Breast epithelium (tissue), 4 donors: ENCODE measurements around the gene RNF112. TPM values are rescaled to one million over a fixed set of nuclear protein-coding genes. Genes with fewer than 3 reads are reported as not detected.

Experiments
- DNase-seq, 2 donors: peaks; one replicate each; pipeline ENCODE4 v3.0.0-alpha.2; 2019; ENCODE audit warnings: low spot score in 2 of 2
- H3K27ac ChIP-seq, 2 donors: fragments of 200-600 bp; sonication (generic) in 1 of 2; one replicate each; pipeline ENCODE4 v1.5.1; 2016 to 2019; ENCODE audit warnings: mild to moderate bottlenecking in 1 of 2
- H3K27me3 ChIP-seq, 2 donors: fragments of 200-600 bp; sonication (generic) in 1 of 2; one replicate each; pipeline versions ENCODE4 v1.5.1 to v1.6.0; 2017 to 2019; ENCODE audit warnings: control low read depth in 1 of 2, mild to moderate bottlenecking in 1 of 2
- H3K36me3 ChIP-seq: fragments of 200-600 bp; one replicate; pipeline ENCODE4 v1.5.1; 2019
- H3K4me1 ChIP-seq, 2 donors: fragments of 200-600 bp; sonication (generic); one replicate each; pipeline ENCODE4 v1.5.1; 2016 to 2019; ENCODE audit warnings: control low read depth in 1 of 2
- H3K4me3 ChIP-seq, 3 donors: fragments of 200-600 bp; sonication (generic); 1 replicate in 2 of 3; 2 replicates in 1 of 3; pipeline ENCODE4 v1.5.1; 2016 to 2019; ENCODE audit warnings: mild to moderate bottlenecking in 3 of 3, moderate library complexity in 2 of 3
- H3K9me3 ChIP-seq, 2 donors: fragments of 200-600 bp; sonication (generic) in 1 of 2; one replicate each; pipeline ENCODE4 v1.5.1; 2016 to 2019; ENCODE audit warnings: control low read depth in 1 of 2
- CTCF ChIP-seq, 3 donors: fragments of 450-650 bp; IDR thresholded peaks; one replicate each; pipeline ENCODE4 v1.5.1; 2016 to 2017; ENCODE audit warnings: antibody characterized with exemption in 3 of 3, mild to moderate bottlenecking in 3 of 3, moderate library complexity in 3 of 3
- POLR2A ChIP-seq: fragments of 450-650 bp; IDR thresholded peaks from one replicate; pipeline ENCODE4 v1.6.1; 2016; ENCODE audit warnings: antibody characterized with exemption, mild to moderate bottlenecking, moderate library complexity
- POLR2AphosphoS5 ChIP-seq, 3 donors: sonication (generic); formaldehyde crosslinking; IDR thresholded peaks; one replicate each; pipeline ENCODE4 v1.6.1; 2017; ENCODE audit warnings: antibody characterized with exemption in 3 of 3
- intact Hi-C: fragments of 100-400 bp; cut with DNase I; formaldehyde crosslinking; loops from one replicate; pipeline ENCODE4 v1.15.1; 2023; ENCODE audit warnings: low total_unique reads
- total RNA-seq, 3 donors: library from RNA; depleted of rRNA; stranded (reverse); fragments of >200 nt; gene quantifications; one replicate each; pipeline ENCODE4 v1.1.0, GENCODE V29; 2016

The RNF112 gene
- total RNA-seq, 3 donors from 2014 or later: 0.96 to 2.9 (median 2.3) TPM

- no peak for DNase-seq
- Histone ChIP-seq H3K36me3 (no peaks in the 10 kb centered on the region), H3K9me3 (no peaks in the 10 kb centered on the region), H3K27me3 (no peaks in the 10 kb centered on the region), H3K4me3 (peak overlapping the region; percentile 26 to 47 (median 29)), H3K4me1 (peaks cover 17 to 36% of the 10 kb centered on the region in 2 donors), H3K27ac (peak overlapping the region; percentile 90 to 98)
- intact Hi-C loops: no loop called here
- TF ChIP-seq POLR2AphosphoS5 (IDR thresholded peaks at IDR 0.05) (peak in 2 of 3 donors; percentile 15 to 62), CTCF (IDR thresholded peaks at IDR 0.05) (no peak), POLR2A (no peak)
Observed at GRCh38 chr17:19386051-19386929, 24.7 kb upstream of the RNF112 start.

GRCh38 chr17:19386974-19387920 lies 23.8 kb upstream of the RNF112 start, which contains the start of gene MFAP4:
Gene MFAP4 (minus strand): TSS chr17:19387190. CDS start chr17:19387155, 35 bp downstream.
- DNase-seq: peak; percentile 67 to 73
- no peak for TF ChIP-seq POLR2A
- TF ChIP-seq CTCF (IDR thresholded peaks at IDR 0.05): no peak
- peak in 1 of 3 donors; percentile 40 for TF ChIP-seq POLR2AphosphoS5 (IDR thresholded peaks at IDR 0.05)
- H3K4me1 ChIP-seq: peaks cover 17 to 36% of the 10 kb centered on the region in 2 donors
- H3K9me3 ChIP-seq: no peaks in the 10 kb centered on the region
- peak within 1 kb of the TSS; percentile 26 to 47 (median 29) for H3K4me3 ChIP-seq
- H3K27ac ChIP-seq: peak within 1 kb of the TSS; percentile 90 to 98
- no peaks in the 10 kb centered on the region for H3K27me3 ChIP-seq
- intact Hi-C loops: no loop called here
- H3K36me3 ChIP-seq: no peaks in the 10 kb centered on the region

- H3K27ac ChIP-seq: peak overlapping the region; percentile 90 to 98
Observed at GRCh38 chr17:19387921-19388521, 23.0 kb upstream of the RNF112 start.

More at GRCh38 chr17:19387921-19388521, 23.0 kb upstream of the RNF112 start:
- Histone ChIP-seq H3K4me1 (peaks cover 17 to 36% of the 10 kb centered on the region in 2 donors), H3K4me3 (peak overlapping the region in 1 of 3 donors; percentile 47), H3K36me3 (no peaks in the 10 kb centered on the region), H3K9me3 (no peaks in the 10 kb centered on the region), H3K27me3 (no peaks in the 10 kb centered on the region)
- DNase-seq: peak in 1 of 2 donors; percentile 57
- intact Hi-C loops: no loop called here
- TF ChIP-seq CTCF (IDR thresholded peaks at IDR 0.05) (no peak), POLR2A (no peak), POLR2AphosphoS5 (IDR thresholded peaks at IDR 0.05) (no peak)
